GM18498 (cell line): Measurements from ENCODE around the gene IL36B.

Source experiments
- ATAC-seq: cut with Tn5 transposase; IDR thresholded peaks from one replicate; pipeline ENCODE4 v1.9.1; 2021; ENCODE audit warnings: mild to moderate bottlenecking, moderate library complexity; ENCODE audit not compliant: unreplicated experiment

Gene IL36B

GRCh38 chr2:113012436-113013335 lies 40.0 kb downstream of the IL36B start:
- no peak for ATAC-seq

- ATAC-seq, result no peak
These were observed 41.6 kb downstream of the IL36B start for GRCh38 chr2:113011108-113011507.

- ATAC-seq, result no peak
These were observed 42.6 kb downstream of the IL36B start for GRCh38 chr2:113010088-113010487.

- no peak for ATAC-seq
These were observed 43.0 kb downstream of the IL36B start for GRCh38 chr2:113009622-113010021.

GRCh38 chr2:113007250-113007649 lies 45.4 kb downstream of the IL36B start:
- ATAC-seq, result no peak

- no peak for ATAC-seq
These were observed 47.6 kb downstream of the IL36B start, which contains the start of gene IL36A for GRCh38 chr2:113005030-113005509. IL36A (plus strand) TSS chr2:113005459; CDS start chr2:113005872, 413 bp downstream.

- no peak for ATAC-seq
These were observed 50.0 kb downstream of the IL36B start for GRCh38 chr2:113002677-113003076.

- ATAC-seq, result no peak
These were observed 52.2 kb downstream of the IL36B start for GRCh38 chr2:113000436-113000835.

- ATAC-seq, result no peak
These were observed 55.5 kb downstream of the IL36B start for GRCh38 chr2:112997151-112997550.

- no peak for ATAC-seq
These were observed 56.0 kb downstream of the IL36B start for GRCh38 chr2:112996635-112997034.

- ATAC-seq, result no peak
These were observed 57.2 kb downstream of the IL36B start for GRCh38 chr2:112995346-112995920.

GRCh38 chr2:112994648-112995047 lies 58.0 kb downstream of the IL36B start:
- ATAC-seq, result no peak

- ATAC-seq, result no peak
These were observed 58.8 kb downstream of the IL36B start for GRCh38 chr2:112993831-112994230.

GRCh38 chr2:112989611-112990010 lies 63.1 kb downstream of the IL36B start:
- no peak for ATAC-seq

- no peak for ATAC-seq
These were observed 67.6 kb downstream of the IL36B start for GRCh38 chr2:112985090-112985489.

GRCh38 chr2:112980537-112980936 lies 72.1 kb downstream of the IL36B start:
- ATAC-seq, result no peak

- ATAC-seq, result no peak
These were observed 72.9 kb downstream of the IL36B start for GRCh38 chr2:112979731-112980130.

GRCh38 chr2:112977559-112978056 lies 75.1 kb downstream of the IL36B start, which contains the start of gene IL36G:
IL36G (plus strand) TSS chr2:112978006; CDS start chr2:112978639, 633 bp downstream.
- no peak for ATAC-seq
